HepG2 (cell line): ENCODE data around the gene ZNF213. TPM values are rescaled to one million over a fixed set of nuclear protein-coding genes. Genes with fewer than 3 reads are reported as not detected.

Experiments
- BHLHE40 ChIP-seq: IDR thresholded peaks from 2 replicates; pipeline ENCODE4 v1.6.1; 2011; ENCODE audit warnings: low read length, improper control_type of control experiment
- DDIT3 ChIP-seq: sonication (generic); formaldehyde crosslinking; IDR thresholded peaks from 2 replicates; pipeline ENCODE4 v1.4.0; 2020; ENCODE audit warnings: mild to moderate bottlenecking, missing genetic modification reagents
- ELF4 ChIP-seq: sonication (generic); formaldehyde crosslinking; IDR thresholded peaks from 2 replicates; pipeline ENCODE4 v1.5.0; 2020; ENCODE audit warnings: missing genetic modification reagents, mild to moderate bottlenecking, moderate library complexity, borderline replicate concordance
- HOXA9 ChIP-seq: sonication (generic); formaldehyde crosslinking; IDR thresholded peaks from 2 replicates; pipeline ENCODE4 v1.8.1; 2022; ENCODE audit warnings: missing genetic modification reagents, mild to moderate bottlenecking, moderate library complexity, borderline replicate concordance
- HOXD1 ChIP-seq: sonication (generic); formaldehyde crosslinking; IDR thresholded peaks from 2 replicates; pipeline ENCODE4 v1.5.0; 2020; ENCODE audit warnings: missing genetic modification reagents
- ISX ChIP-seq: sonication (generic); formaldehyde crosslinking; conservative IDR thresholded peaks from 2 replicates; pipeline ENCODE4 v1.5.0; 2020; ENCODE audit warnings: missing genetic modification reagents
- KLF11 ChIP-seq: IDR thresholded peaks from 2 replicates; pipeline ENCODE4 v1.6.1; 2016; ENCODE audit warnings: missing compliant biosample characterization
- MATR3 ChIP-seq: sonication (generic); formaldehyde crosslinking; IDR thresholded peaks from 2 replicates; pipeline ENCODE4 v1.4.0; 2020; ENCODE audit warnings: missing genetic modification reagents
- NFIB ChIP-seq: sonication (generic); formaldehyde crosslinking; IDR thresholded peaks from 2 replicates; pipeline ENCODE4 v1.9.0; 2021; ENCODE audit warnings: missing genetic modification reagents, mild to moderate bottlenecking, borderline replicate concordance
- SRSF4 ChIP-seq: fragments of 200-400 bp; formaldehyde crosslinking; IDR thresholded peaks from one replicate; pipeline ENCODE4 v1.6.1; 2018; ENCODE audit warnings: mild to moderate bottlenecking, low read depth, low read length, moderate library complexity; ENCODE audit not compliant: poor library complexity, severe bottlenecking
- TOPORS ChIP-seq: sonication (generic); formaldehyde crosslinking; IDR thresholded peaks from 2 replicates; pipeline ENCODE4 v1.8.0; 2023; ENCODE audit warnings: mild to moderate bottlenecking, missing genetic modification reagents
- ZBTB26 ChIP-seq: IDR thresholded peaks from 2 replicates; pipeline ENCODE4 v1.6.1; 2016; ENCODE audit warnings: missing compliant biosample characterization, missing genetic modification reagents, borderline replicate concordance
- ZMYM4 ChIP-seq: sonication (generic); formaldehyde crosslinking; IDR thresholded peaks from 2 replicates; pipeline ENCODE4 v1.8.1; 2023; ENCODE audit warnings: mild to moderate bottlenecking, missing genetic modification reagents
- ZNF17 ChIP-seq: sonication (generic); formaldehyde crosslinking; IDR thresholded peaks from 2 replicates; pipeline ENCODE4 v1.5.0; 2020; ENCODE audit warnings: mild to moderate bottlenecking, missing genetic modification reagents
- ZNF263 ChIP-seq: sonication (generic); formaldehyde crosslinking; IDR thresholded peaks from 2 replicates; pipeline ENCODE4 v1.4.0; 2020; ENCODE audit warnings: missing genetic modification reagents
- ZNF484 ChIP-seq: sonication (generic); formaldehyde crosslinking; IDR thresholded peaks from 2 replicates; pipeline ENCODE4 v1.5.1; 2020; ENCODE audit warnings: mild to moderate bottlenecking, low read depth, missing genetic modification reagents, borderline replicate concordance
- ZNF501 ChIP-seq: sonication (generic); formaldehyde crosslinking; IDR thresholded peaks from 2 replicates; pipeline ENCODE4 v1.5.1; 2020; ENCODE audit warnings: mild to moderate bottlenecking, moderate library complexity, missing genetic modification reagents
- ZNF510 ChIP-seq: sonication (generic); formaldehyde crosslinking; IDR thresholded peaks from 2 replicates; pipeline ENCODE4 v1.4.0; 2020; ENCODE audit warnings: low read depth, mild to moderate bottlenecking, missing genetic modification reagents
- ZNF549 ChIP-seq: sonication (generic); formaldehyde crosslinking; IDR thresholded peaks from 2 replicates; pipeline ENCODE4 v1.5.0; 2020; ENCODE audit warnings: missing genetic modification reagents
- ZNF7 ChIP-seq: IDR thresholded peaks from 2 replicates; pipeline ENCODE4 v1.6.1; 2016; ENCODE audit warnings: missing biosample characterization, missing genetic modification reagents
- ZNF790 ChIP-seq: sonication (generic); formaldehyde crosslinking; IDR thresholded peaks from 2 replicates; pipeline ENCODE4 v1.8.0; 2022; ENCODE audit warnings: missing genetic modification reagents, mild to moderate bottlenecking, borderline replicate concordance
- polyA plus RNA-seq, 8 experiments: library from polyadenylated mRNA; depleted of rRNA in 3 of 8; stranded (reverse) in 7 of 8; unstranded in 1 of 8; fragments of >200 nt; fragmentation: Illumina TruSeq in 4 of 8; extraction: Trizol in 4 of 8; gene quantifications; 2 replicates each; pipeline versions ENCODE4 v1.2.1 to v1.2.3, GENCODE V29; 2011 to 2016; ENCODE audit warnings: low read depth in 4 of 8, missing spikeins in 1 of 8, mixed read lengths in 1 of 8; ENCODE audit not compliant: insufficient read depth in 1 of 8
- total RNA-seq, 5 experiments: library from RNA; depleted of rRNA; stranded (reverse); fragments of >200 nt; fragmentation: Illumina TruSeq; extraction: Trizol; gene quantifications; 2 replicates each; pipeline ENCODE4 v1.2.3, GENCODE V29; 2016; ENCODE audit warnings: low read depth in 1 of 5
- TF ChIP-seq, protein P1 (sequence below): sonication (generic); formaldehyde crosslinking; IDR thresholded peaks from 2 replicates; pipeline ENCODE4 v1.4.0; 2020; ENCODE audit warnings: mild to moderate bottlenecking, missing genetic modification reagents
- TF ChIP-seq, protein P2 (sequence below): sonication (generic); formaldehyde crosslinking; IDR thresholded peaks from 2 replicates; pipeline ENCODE4 v1.8.1; 2023; ENCODE audit warnings: mild to moderate bottlenecking, missing genetic modification reagents
- TF ChIP-seq, protein P3 (sequence below): sonication (generic); formaldehyde crosslinking; IDR thresholded peaks from 2 replicates; pipeline ENCODE4 v1.4.0; 2020; ENCODE audit warnings: mild to moderate bottlenecking, low read depth, missing genetic modification reagents

The ZNF213 gene
- total and polyA plus RNA-seq, 2 of the 13 experiments (the other 11 are each of a cell fraction or from before 2014, with no cell fraction given): 0.59 to 0.97 TPM

- TF ChIP-seq, protein P1, sequence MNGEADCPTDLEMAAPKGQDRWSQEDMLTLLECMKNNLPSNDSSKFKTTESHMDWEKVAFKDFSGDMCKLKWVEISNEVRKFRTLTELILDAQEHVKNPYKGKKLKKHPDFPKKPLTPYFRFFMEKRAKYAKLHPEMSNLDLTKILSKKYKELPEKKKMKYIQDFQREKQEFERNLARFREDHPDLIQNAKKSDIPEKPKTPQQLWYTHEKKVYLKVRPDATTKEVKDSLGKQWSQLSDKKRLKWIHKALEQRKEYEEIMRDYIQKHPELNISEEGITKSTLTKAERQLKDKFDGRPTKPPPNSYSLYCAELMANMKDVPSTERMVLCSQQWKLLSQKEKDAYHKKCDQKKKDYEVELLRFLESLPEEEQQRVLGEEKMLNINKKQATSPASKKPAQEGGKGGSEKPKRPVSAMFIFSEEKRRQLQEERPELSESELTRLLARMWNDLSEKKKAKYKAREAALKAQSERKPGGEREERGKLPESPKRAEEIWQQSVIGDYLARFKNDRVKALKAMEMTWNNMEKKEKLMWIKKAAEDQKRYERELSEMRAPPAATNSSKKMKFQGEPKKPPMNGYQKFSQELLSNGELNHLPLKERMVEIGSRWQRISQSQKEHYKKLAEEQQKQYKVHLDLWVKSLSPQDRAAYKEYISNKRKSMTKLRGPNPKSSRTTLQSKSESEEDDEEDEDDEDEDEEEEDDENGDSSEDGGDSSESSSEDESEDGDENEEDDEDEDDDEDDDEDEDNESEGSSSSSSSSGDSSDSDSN (CRISPR knock-in tag): peak; percentile 71
- TF ChIP-seq ISX (CRISPR knock-in tag) (no peak), MATR3 (CRISPR knock-in tag) (no peak), ZNF549 (CRISPR knock-in tag) (no peak), TOPORS (peak; percentile 22), HOXA9 (CRISPR knock-in tag) (peak; percentile 7; the same call in 1 of the 2 replicates), ZNF7 (CRISPR knock-in tag) (no peak), ZNF484 (CRISPR knock-in tag) (no peak), ZBTB26 (CRISPR knock-in tag) (no peak), ELF4 (CRISPR knock-in tag) (no peak), KLF11 (CRISPR knock-in tag) (peak; percentile 92), ZMYM4 (no peak), BHLHE40 (no peak), ZNF510 (CRISPR knock-in tag) (no peak), HOXD1 (CRISPR knock-in tag) (0 out of 2 replicates have a peak, but pooled peaks have one; percentile 50), DDIT3 (CRISPR knock-in tag) (no peak), SRSF4 (no peak), ZNF790 (CRISPR knock-in tag) (no peak), ZNF501 (peak; percentile 86), ZNF263 (peak; percentile 77), ZNF17 (CRISPR knock-in tag) (no peak), NFIB (CRISPR knock-in tag) (no peak)
- TF ChIP-seq, protein P2, sequence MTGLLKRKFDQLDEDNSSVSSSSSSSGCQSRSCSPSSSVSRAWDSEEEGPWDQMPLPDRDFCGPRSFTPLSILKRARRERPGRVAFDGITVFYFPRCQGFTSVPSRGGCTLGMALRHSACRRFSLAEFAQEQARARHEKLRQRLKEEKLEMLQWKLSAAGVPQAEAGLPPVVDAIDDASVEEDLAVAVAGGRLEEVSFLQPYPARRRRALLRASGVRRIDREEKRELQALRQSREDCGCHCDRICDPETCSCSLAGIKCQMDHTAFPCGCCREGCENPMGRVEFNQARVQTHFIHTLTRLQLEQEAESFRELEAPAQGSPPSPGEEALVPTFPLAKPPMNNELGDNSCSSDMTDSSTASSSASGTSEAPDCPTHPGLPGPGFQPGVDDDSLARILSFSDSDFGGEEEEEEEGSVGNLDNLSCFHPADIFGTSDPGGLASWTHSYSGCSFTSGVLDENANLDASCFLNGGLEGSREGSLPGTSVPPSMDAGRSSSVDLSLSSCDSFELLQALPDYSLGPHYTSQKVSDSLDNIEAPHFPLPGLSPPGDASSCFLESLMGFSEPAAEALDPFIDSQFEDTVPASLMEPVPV (CRISPR knock-in tag): 0 out of 2 replicates have a peak, but pooled peaks have one; percentile 10
- TF ChIP-seq, protein P3, sequence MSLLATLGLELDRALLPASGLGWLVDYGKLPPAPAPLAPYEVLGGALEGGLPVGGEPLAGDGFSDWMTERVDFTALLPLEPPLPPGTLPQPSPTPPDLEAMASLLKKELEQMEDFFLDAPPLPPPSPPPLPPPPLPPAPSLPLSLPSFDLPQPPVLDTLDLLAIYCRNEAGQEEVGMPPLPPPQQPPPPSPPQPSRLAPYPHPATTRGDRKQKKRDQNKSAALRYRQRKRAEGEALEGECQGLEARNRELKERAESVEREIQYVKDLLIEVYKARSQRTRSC (CRISPR knock-in tag): no peak
Measured at GRCh38 chr16:3123986-3124886, 10.6 kb upstream of the ZNF213 start (continued).
